NT2/D1 (cell line): ENCODE measurements around the gene IL3.

Experiments
- SUZ12 ChIP-seq: IDR thresholded peaks from 2 replicates; pipeline ENCODE4 v1.6.1; 2011; ENCODE audit not compliant: insufficient read length, insufficient read depth; ENCODE audit errors: extremely low read depth
- YY1 ChIP-seq: IDR thresholded peaks from 2 replicates; pipeline ENCODE4 v1.6.1; 2011; ENCODE audit not compliant: insufficient read length, insufficient read depth
- ZNF274 ChIP-seq: IDR thresholded peaks from 2 replicates; pipeline ENCODE4 v1.6.1; 2011; ENCODE audit warnings: mild to moderate bottlenecking, low read depth, low read length

DNA sequence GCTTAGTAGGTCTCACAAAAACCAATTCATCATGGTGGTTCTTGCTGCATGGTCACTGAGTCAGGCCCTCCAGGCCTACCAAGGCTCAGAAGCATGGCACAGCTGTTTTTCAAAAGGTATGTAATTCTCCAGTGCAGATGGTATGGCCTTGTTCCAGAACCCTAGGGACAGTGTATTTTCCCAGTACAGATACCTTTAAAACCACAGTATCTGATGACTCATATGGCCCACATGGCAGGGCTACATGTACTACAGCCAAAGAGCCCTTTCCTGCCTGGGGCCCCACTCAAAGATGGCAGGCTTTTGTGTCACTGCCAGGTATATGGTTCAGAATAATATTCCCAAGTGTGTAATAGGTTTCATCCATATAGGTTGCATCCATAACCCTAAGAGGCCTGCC is 29.7 kb downstream of the IL3 start:
- no peak for TF ChIP-seq ZNF274
- TF ChIP-seq SUZ12 = no peak
- no peak for TF ChIP-seq YY1
